Activated B cell treated with CpG ODN at 0.5 μM for 24 hours (primary cell): ENCODE data around the gene SHISAL1. TPM values are rescaled to one million over a fixed set of nuclear protein-coding genes. Genes with fewer than 3 reads are reported as not detected.

Source experiments
- ATAC-seq: fragments of 200-7000 bp; cut with Tn5 transposase; one replicate; pipeline ENCODE4 v1.10.0; 2021; ENCODE audit warnings: low read depth, mild to moderate bottlenecking, moderate library complexity
- CTCF ChIA-PET: fragments of 350-600 bp; sonication (Branson Sonifier 250); formaldehyde crosslinking; loops from one replicate; lab custom pipeline; 2021; ENCODE audit warnings: antibody characterized with exemption; lab: Charles Lee
- POLR2A ChIA-PET: fragments of 350-600 bp; sonication (Branson Sonifier 250); formaldehyde crosslinking; loops from one replicate; lab custom pipeline; 2021; ENCODE audit warnings: antibody characterized with exemption; lab: Charles Lee
- DNase-seq: peaks from one replicate; pipeline ENCODE4 v3.0.0; 2022
- H3K27ac Mint-ChIP-seq: one replicate; pipeline ENCODE4 v1.8.0; 2020; ENCODE audit warnings: mixed read lengths
- H3K27me3 Mint-ChIP-seq: one replicate; pipeline ENCODE4 v1.8.0; 2021; ENCODE audit warnings: mixed read lengths
- H3K36me3 Mint-ChIP-seq: one replicate; pipeline ENCODE4 v1.8.0; 2021; ENCODE audit warnings: low read depth, mixed read lengths
- H3K4me1 Mint-ChIP-seq: one replicate; pipeline ENCODE4 v1.8.0; 2021; ENCODE audit warnings: mixed read lengths
- H3K4me3 Mint-ChIP-seq: one replicate; pipeline ENCODE4 v1.8.0; 2020; ENCODE audit warnings: mild to moderate bottlenecking, mixed read lengths
- H3K9me3 Mint-ChIP-seq: one replicate; pipeline ENCODE4 v1.8.0; 2020; ENCODE audit warnings: mixed read lengths
- intact Hi-C: fragments of 100-400 bp; cut with micrococcal nuclease; formaldehyde crosslinking; loops from one replicate; pipeline ENCODE4 v1.15.1; 2024
- total RNA-seq: library from RNA; stranded (reverse); gene quantifications from 2 replicates; pipeline ENCODE4 v1.2.3, GENCODE V29; 2022
- TF ChIP-seq, protein P1 (sequence below): fragments of 200-600 bp; IDR thresholded peaks from one replicate; pipeline ENCODE4 v1.8.0; 2022; ENCODE audit warnings: antibody characterized with exemption, mild to moderate bottlenecking

The SHISAL1 gene
- total RNA-seq, 1 donor from 2014 or later: not detected

DNA sequence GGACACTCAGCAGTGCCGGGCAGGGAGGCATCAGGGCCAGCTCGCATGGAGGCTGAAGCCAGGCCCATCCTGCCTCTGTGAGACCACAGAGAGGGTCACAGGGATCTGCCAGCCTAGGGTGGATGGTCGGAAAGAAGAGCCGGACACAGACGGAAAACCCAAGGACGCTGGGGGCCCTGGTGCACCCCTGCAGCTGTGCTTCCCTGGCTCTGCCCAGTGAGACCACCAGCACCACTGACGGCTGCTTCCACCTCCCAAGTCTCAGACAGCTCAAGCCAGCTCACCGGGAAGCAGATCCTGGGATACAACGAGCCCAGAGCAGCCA, 42.2 kb downstream of the SHISAL1 start:
- intact Hi-C loops: no loop called here
- TF ChIP-seq, protein P1, sequence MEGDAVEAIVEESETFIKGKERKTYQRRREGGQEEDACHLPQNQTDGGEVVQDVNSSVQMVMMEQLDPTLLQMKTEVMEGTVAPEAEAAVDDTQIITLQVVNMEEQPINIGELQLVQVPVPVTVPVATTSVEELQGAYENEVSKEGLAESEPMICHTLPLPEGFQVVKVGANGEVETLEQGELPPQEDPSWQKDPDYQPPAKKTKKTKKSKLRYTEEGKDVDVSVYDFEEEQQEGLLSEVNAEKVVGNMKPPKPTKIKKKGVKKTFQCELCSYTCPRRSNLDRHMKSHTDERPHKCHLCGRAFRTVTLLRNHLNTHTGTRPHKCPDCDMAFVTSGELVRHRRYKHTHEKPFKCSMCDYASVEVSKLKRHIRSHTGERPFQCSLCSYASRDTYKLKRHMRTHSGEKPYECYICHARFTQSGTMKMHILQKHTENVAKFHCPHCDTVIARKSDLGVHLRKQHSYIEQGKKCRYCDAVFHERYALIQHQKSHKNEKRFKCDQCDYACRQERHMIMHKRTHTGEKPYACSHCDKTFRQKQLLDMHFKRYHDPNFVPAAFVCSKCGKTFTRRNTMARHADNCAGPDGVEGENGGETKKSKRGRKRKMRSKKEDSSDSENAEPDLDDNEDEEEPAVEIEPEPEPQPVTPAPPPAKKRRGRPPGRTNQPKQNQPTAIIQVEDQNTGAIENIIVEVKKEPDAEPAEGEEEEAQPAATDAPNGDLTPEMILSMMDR: no peak
- H3K36me3 Mint-ChIP-seq: no peaks in the 10 kb centered on the region
- H3K27me3 Mint-ChIP-seq: peaks cover 11% of the 10 kb centered on the region
- no peak overlapping the region for H3K4me3 Mint-ChIP-seq
- no peak overlapping the region for H3K27ac Mint-ChIP-seq
- ChIA-PET CTCF (no interaction called here), POLR2A (no interaction called here)
- ATAC-seq (no peak), DNase-seq (no peak)
- no peaks in the 10 kb centered on the region for H3K9me3 Mint-ChIP-seq
- peaks cover 12% of the 10 kb centered on the region for H3K4me1 Mint-ChIP-seq

DNA sequence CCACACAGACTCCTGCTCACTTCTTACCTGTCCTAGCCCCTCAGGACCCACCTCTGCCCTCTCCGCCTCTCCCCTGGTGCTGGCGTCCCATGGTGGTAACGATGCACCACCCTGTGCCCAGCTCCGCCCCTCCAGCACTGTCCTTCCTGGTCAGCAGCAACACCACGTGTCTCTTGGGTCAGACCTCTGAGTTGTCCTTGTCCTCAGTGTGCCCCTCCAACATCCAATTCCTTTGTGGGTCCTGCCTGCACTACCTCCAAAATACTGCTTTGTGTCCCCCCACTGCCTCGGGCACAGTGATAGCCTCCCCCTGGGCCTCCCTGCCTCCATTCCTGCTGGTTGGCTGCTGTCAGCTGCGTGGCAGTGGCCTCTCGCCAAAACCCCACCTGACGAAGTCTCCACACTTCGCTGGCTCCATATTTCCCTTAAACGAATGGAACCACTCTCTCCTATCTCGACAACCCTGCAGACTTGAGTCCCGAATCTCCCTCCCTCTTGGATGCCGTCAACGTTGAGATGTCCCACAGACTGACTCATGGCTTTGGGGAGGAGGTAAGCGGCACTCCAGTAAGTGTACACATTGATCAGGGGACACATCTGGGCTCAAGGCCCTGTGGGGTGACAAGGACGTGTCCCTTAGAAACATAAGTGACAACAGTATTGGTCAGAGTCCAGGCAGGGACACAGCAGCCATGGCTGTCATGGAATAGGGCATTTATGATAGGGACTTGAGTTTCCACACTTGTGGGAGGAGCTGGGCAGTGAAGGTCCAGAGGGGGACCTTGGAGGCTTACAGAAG, 42.8 kb downstream of the SHISAL1 start:
- Mint-ChIP-seq H3K36me3 (no peaks in the 10 kb centered on the region), H3K27me3 (peaks cover 9% of the 10 kb centered on the region)

DNA sequence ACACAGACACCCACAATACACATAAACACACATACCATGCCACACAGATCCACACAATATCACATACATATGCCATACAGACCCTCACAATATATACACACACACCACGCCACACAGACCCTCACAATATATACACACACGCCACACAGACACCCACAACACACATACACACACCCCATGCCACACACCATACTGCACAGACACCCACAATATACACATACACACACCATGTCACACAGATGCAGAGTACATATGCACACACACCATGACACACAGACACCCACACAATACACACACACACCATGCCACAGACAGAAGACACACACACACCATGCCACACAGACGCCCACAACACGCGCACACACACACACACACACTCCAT, 43.6 kb downstream of the SHISAL1 start:
- no peak overlapping the region for H3K4me3 Mint-ChIP-seq
- intact Hi-C loops: no loop called here
- H3K36me3 Mint-ChIP-seq: no peaks in the 10 kb centered on the region
- H3K4me1 Mint-ChIP-seq: peaks cover 12% of the 10 kb centered on the region
- no peak overlapping the region for H3K27ac Mint-ChIP-seq
- TF ChIP-seq, protein P1: no peak
- POLR2A ChIA-PET: no interaction called here
- ATAC-seq (no peak), DNase-seq (no peak)
- peaks cover 9% of the 10 kb centered on the region for H3K27me3 Mint-ChIP-seq
- no peaks in the 10 kb centered on the region for H3K9me3 Mint-ChIP-seq
- CTCF ChIA-PET: no interaction called here

More for the DNA sequence above, 42.8 kb downstream of the SHISAL1 start:
- H3K4me3 Mint-ChIP-seq: no peak overlapping the region
- TF ChIP-seq, protein P1: no peak
- H3K9me3 Mint-ChIP-seq: no peaks in the 10 kb centered on the region
- H3K4me1 Mint-ChIP-seq: peaks cover 12% of the 10 kb centered on the region
- no peak overlapping the region for H3K27ac Mint-ChIP-seq
- DNase-seq (no peak), ATAC-seq (no peak)
- intact Hi-C loops: no loop called here
- ChIA-PET CTCF (no interaction called here), POLR2A (no interaction called here)

DNA sequence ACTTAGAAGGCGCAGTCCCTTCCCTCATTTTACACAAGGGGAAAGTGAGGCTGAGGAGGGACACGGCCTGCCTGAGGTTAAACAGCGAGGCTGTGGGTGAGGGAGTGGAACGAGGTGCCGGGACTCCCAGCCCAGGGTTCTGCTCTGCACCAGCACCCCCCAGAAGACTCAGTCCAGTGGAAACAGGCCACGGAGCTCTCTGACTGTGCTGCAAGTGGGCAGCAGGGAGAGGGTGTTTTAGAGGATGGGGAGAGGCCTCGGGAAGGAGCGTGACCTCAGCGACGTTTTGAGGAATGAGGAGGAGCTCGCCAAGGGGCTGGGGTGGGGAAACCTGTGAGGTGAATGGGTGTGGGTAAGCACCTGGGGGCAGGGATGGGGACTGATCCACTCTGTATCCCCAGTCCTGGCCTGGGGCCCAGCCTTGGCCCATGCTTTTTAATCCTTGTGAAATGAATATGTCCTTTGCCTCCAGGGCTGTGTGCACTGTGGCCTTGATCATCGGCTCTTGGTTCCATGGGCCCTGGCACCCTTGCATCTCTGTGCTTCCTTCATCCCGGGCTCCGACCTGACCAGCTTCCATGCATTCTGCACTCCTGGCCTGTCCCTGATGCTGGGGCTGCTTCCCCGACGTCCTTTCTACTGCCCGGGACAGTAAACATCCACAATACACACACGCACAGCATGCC, 44.2 kb downstream of the SHISAL1 start:
- Mint-ChIP-seq H3K4me3 (no peak overlapping the region), H3K36me3 (no peaks in the 10 kb centered on the region), H3K27me3 (peaks cover 7% of the 10 kb centered on the region), H3K4me1 (peaks cover 10% of the 10 kb centered on the region), H3K9me3 (no peaks in the 10 kb centered on the region), H3K27ac (no peak overlapping the region)
- ATAC-seq (no peak), DNase-seq (no peak)
- intact Hi-C loops: no loop called here
- TF ChIP-seq, protein P1: no peak
- ChIA-PET CTCF (no interaction called here), POLR2A (no interaction called here)

DNA sequence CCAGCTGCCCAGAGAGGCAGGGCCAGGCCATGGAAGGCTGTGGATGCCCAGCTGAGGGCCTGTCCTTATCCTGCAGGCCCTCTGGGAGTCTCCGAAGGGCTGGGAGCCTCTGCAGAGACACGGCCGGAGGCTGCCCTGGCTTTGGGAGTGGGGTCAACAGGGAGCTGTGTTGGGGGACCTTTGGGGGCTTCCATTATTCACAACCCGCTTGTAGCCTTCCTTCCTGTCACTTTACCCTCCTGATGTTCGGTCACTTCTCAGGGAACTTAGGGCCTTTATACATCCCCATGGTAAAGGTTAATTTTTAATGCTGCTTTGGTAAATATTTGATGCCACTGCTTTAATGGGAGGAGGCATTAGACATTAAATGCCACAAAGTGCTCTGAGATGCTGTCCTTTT, 44.9 kb downstream of the SHISAL1 start:
- no peak overlapping the region for H3K27ac Mint-ChIP-seq

More for the DNA sequence above, 44.9 kb downstream of the SHISAL1 start:
- CTCF ChIA-PET: no interaction called here
- intact Hi-C loops: no loop called here
- Mint-ChIP-seq H3K4me1 (peaks cover 3% of the 10 kb centered on the region), H3K9me3 (no peaks in the 10 kb centered on the region), H3K4me3 (no peak overlapping the region), H3K27me3 (peaks cover 6% of the 10 kb centered on the region), H3K36me3 (no peaks in the 10 kb centered on the region)
- ATAC-seq (no peak), DNase-seq (no peak)
- POLR2A ChIA-PET: no interaction called here
- TF ChIP-seq, protein P1: no peak
